ENCODE results near the gene SLCO2A1. TPM values are rescaled to one million over a fixed set of nuclear protein-coding genes. Genes with fewer than 3 reads are reported as not detected.

Gene SLCO2A1
- total and polyA plus RNA-seq, 2 of the 4 experiments (the other 2 are of a cell fraction), result under 0.01 to 1.5 TPM

GRCh38 chr3:133930341-133930933 lies 99.3 kb downstream of the SLCO2A1 start:
- Histone ChIP-seq H4K5ac (ENCODE audit: low read depth, low read length) (no peak overlapping the region), H2AK5ac (ENCODE audit: low read depth, low read length) (no peak overlapping the region), H3K4me2 (ENCODE audit: low read depth, low read length) (no peak overlapping the region), H2BK120ac (ENCODE audit: low read depth, low read length) (peak overlapping the region; percentile 33; the same call in 1 of the 2 replicates), H4K91ac (ENCODE audit: insufficient read depth, low read depth, low read length) (no peak overlapping the region), H3K9ac (ENCODE audit: low read depth, low read length) (no peak overlapping the region), H2BK5ac (ENCODE audit: low read depth, low read length, poor library complexity, severe bottlenecking) (no peak overlapping the region), H3K79me1 (ENCODE audit: low read depth in 1 of 2, low read length in 2 of 2) (no peaks in the 10 kb centered on the region), H4K8ac (ENCODE audit: low read depth in 2 of 2, low read length in 2 of 2) (no peak overlapping the region), H3K4me1 (ENCODE audit: control insufficient read depth, insufficient read depth, low read length) (peaks cover 2% of the 10 kb centered on the region), H3K23ac (ENCODE audit: low read depth, low read length) (no peak overlapping the region), H2AK9ac (replicated peaks; ENCODE audit: low read depth, low read length, poor library complexity) (no peak overlapping the region), H2BK15ac (ENCODE audit: low read depth, low read length) (no peak overlapping the region), H2BK20ac (ENCODE audit: low read depth, low read length) (no peak overlapping the region), H3K18ac (ENCODE audit: low read depth, low read length) (no peak overlapping the region), H2AFZ (replicated peaks; ENCODE audit: low read length, poor library complexity) (no peak overlapping the region), H3K4ac (ENCODE audit: low read depth, low read length) (no peak overlapping the region), H3K14ac (replicated peaks; ENCODE audit: low read depth, low read length) (no peak overlapping the region), H3K9me3 (ENCODE audit: control insufficient read depth, insufficient read depth, low read length) (no peaks in the 10 kb centered on the region), H3K36me3 (ENCODE audit: control insufficient read depth, insufficient read depth, low read length) (no peaks in the 10 kb centered on the region), H3K27ac (ENCODE audit: insufficient read depth, low read length) (no peak overlapping the region), H4K20me1 (ENCODE audit: insufficient read depth, low read length) (no peaks in the 10 kb centered on the region), H3K56ac (ENCODE audit: extremely low read depth, insufficient read depth, low read length) (no peak overlapping the region), H3K4me3 (ENCODE audit: insufficient read depth, low read depth, low read length) (no peak overlapping the region), H3K27me3 (ENCODE audit: control insufficient read depth, insufficient read depth, low read length) (no peaks in the 10 kb centered on the region; the same call in 1 of the 2 replicates), H3K9me1 (ENCODE audit: insufficient read depth, low read length) (peaks cover 3% of the 10 kb centered on the region; the same call in 1 of the 2 replicates)
- CTCF ChIA-PET, result interaction anchor here (0.6 to 1.3 kb wide), 7 partner anchors 110 to 1204 kb away, joined by 3 to 6 read pairs (median 4); no protein-coding TSS in a partner anchor
- POLR2A ChIA-PET (ENCODE audit: unreplicated experiment), result no interaction called here
- WGBS, 2 experiments (ENCODE audit: extremely low coverage in 2 of 2, insufficient read length in 1 of 2), result no CpG with 5 or more reads among the region's 1 CpG
- peak; percentile 59 for ATAC-seq (ENCODE audit: low read depth)
- in situ Hi-C loops (cut with MboI; ENCODE audit: low sequenced_read_pairs) (loop anchor here (5.0 to 25.0 kb wide), 4 partner anchors 282 to 1193 kb away; partner anchors contain the start of genes ANAPC13 and CEP63), intact Hi-C loops (cut with micrococcal nuclease) (loop anchor here (1.0 to 10.0 kb wide), 5 partner anchors 132 to 554 kb away; partner anchors contain the start of genes ANAPC13 and CEP63), dilution Hi-C loops (cut with HindIII; ENCODE audit: low sequenced_read_pairs, unreplicated experiment) (no loop called here)
- DNase-seq, result peak; percentile 81
- BruUV-seq (replicated peaks), result no TSS peak
- TF ChIP-seq CEBPB (IDR thresholded peaks at IDR 0.05; ENCODE audit: low read depth, low read length) (peak; percentile 49; the same call in 1 of the 2 replicates), RAD21 (IDR thresholded peaks at IDR 0.05; ENCODE audit: low read length) (peak; percentile 95), NFE2L2 (IDR thresholded peaks at IDR 0.05; ENCODE audit: low read depth, low read length) (no peak), RCOR1 (IDR thresholded peaks at IDR 0.05; ENCODE audit: insufficient replicate concordance, low read length) (no peak), RFX5 (IDR thresholded peaks at IDR 0.05; ENCODE audit: low read depth, low read length) (no peak), BHLHE40 (IDR thresholded peaks at IDR 0.05; ENCODE audit: low read depth, low read length) (no peak), MAFK (IDR thresholded peaks at IDR 0.05; ENCODE audit: low read depth, low read length) (no peak), CTCF (conservative IDR thresholded peaks at IDR 0.05; ENCODE audit: low read depth, low read length) (peak; percentile 89), POLR2A (IDR thresholded peaks at IDR 0.05; ENCODE audit: low read depth, low read length) (no peak), ELK1 (IDR thresholded peaks at IDR 0.05; ENCODE audit: borderline replicate concordance, low read depth, low read length) (no peak), MAZ (IDR thresholded peaks at IDR 0.05; ENCODE audit: borderline replicate concordance, low read depth, low read length) (no peak), FOS (IDR thresholded peaks at IDR 0.05; ENCODE audit: low read depth, low read length) (no peak), SMC3 (IDR thresholded peaks at IDR 0.05; ENCODE audit: low read depth, low read length) (peak; percentile 96), MXI1 (IDR thresholded peaks at IDR 0.05; ENCODE audit: borderline replicate concordance, low read depth, low read length) (no peak), USF2 (IDR thresholded peaks at IDR 0.05; ENCODE audit: low read depth, low read length) (no peak)
